Measurements from ENCODE around the gene METTL17.
"Not testable (repeated sequence)": the region's sequence is repeated elsewhere in the genome, so short reads cannot be mapped to it uniquely, and the experiment has no call there.

The METTL17 gene

DNA sequence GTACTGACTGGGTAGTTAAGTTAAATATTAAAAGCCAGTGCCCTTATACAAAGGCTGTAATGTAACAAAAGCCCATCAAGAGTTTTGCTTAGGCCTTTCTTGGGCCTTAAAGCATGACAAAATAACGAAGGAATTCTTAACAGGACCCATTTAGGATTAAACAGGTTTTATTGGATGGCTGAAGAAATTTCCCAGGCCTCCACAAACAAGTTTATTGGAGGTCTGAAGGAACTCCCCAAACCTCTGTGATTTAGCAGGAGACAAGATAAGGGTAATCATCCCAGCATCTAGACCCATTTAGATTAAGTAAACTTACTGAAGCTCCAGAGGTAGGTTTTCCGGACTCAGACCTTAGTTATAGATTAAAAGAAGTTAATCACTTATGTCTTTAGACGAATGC lies 19.9 kb downstream of the METTL17 start:
- peaks cover 29% of the 10 kb centered on the region for H3K27me3 Mint-ChIP-seq (ENCODE audit: low read depth)
- not testable (repeated sequence) for H3K9me3 Mint-ChIP-seq; H3K36me3 Mint-ChIP-seq (ENCODE audit: low read depth); H3K4me1 Mint-ChIP-seq (ENCODE audit: low read depth); H3K4me3 Mint-ChIP-seq; H3K27ac Mint-ChIP-seq

DNA sequence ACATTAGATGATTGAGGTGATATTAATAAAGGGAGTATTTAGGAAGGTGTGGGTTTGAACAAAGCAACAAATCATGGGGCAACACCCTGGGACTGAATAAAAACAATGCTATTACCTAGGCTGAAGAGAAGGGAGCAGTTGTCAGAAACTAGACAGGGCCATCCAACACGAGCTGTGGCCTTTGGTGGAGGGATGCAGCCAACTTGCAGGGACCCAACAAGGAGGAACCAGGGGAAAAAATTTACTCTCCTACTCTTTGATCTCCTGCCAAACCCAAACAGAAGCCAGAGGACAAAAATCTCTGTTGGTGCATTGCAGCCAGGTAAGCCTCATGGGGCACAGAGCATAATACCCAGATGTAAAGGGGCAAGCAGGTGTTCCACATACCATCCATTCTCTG lies 21.4 kb downstream of the METTL17 start:
- Mint-ChIP-seq H3K27ac (no peak overlapping the region), H3K27me3 (ENCODE audit: low read depth) (peaks cover 30% of the 10 kb centered on the region), H3K9me3 (no peaks in the 10 kb centered on the region), H3K4me1 (ENCODE audit: low read depth) (peaks cover 2% of the 10 kb centered on the region), H3K36me3 (ENCODE audit: low read depth) (no peaks in the 10 kb centered on the region), H3K4me3 (no peak overlapping the region)

DNA sequence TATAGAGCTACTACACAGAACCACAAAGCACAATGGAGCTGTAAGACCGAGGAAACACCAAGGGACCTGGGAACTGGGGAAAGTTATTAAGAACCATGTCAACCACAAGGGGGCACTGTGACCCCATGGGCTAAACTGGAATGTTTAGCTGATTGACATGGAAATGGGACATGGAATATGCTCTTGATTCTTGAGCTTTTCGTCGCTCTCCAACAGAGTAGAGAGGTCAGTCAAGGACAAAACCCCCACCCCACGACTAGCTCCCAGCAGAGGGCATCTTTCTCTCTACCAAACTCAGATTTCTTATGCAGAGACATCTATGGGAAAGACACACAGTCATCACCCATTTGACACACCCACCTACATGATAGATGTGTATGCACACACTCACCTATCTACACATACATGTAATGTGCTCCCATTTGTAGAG lies 25.0 kb downstream of the METTL17 start:
- Mint-ChIP-seq H3K4me1 (ENCODE audit: low read depth) (peaks cover 2% of the 10 kb centered on the region), H3K4me3 (no peak overlapping the region), H3K36me3 (ENCODE audit: low read depth) (no peaks in the 10 kb centered on the region), H3K27ac (no peak overlapping the region), H3K27me3 (ENCODE audit: low read depth) (peaks cover 30% of the 10 kb centered on the region), H3K9me3 (no peaks in the 10 kb centered on the region)

DNA sequence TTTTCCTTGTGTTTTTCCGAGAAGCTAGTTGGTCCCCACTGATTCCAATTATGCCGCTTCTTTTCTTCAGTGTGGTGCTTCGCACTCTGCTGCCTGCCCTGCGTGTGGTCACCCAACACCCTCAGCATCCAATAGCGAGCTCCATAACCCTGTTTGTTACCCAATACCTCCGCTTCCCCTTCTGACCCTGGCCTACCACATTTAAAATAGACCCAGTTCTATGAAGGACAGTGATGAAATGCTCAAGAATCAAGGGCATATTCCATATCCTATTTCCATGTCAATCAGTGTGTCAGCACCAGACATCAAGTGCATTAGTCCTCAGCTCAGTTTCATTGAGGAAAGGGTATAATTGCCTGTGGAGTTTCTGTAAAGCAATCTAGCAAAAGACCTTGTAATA lies 25.5 kb downstream of the METTL17 start:
- Mint-ChIP-seq H3K4me3 (no peak overlapping the region), H3K9me3 (no peaks in the 10 kb centered on the region), H3K27ac (no peak overlapping the region), H3K36me3 (ENCODE audit: low read depth) (no peaks in the 10 kb centered on the region), H3K4me1 (ENCODE audit: low read depth) (peaks cover 2% of the 10 kb centered on the region), H3K27me3 (ENCODE audit: low read depth) (peaks cover 30% of the 10 kb centered on the region)

DNA sequence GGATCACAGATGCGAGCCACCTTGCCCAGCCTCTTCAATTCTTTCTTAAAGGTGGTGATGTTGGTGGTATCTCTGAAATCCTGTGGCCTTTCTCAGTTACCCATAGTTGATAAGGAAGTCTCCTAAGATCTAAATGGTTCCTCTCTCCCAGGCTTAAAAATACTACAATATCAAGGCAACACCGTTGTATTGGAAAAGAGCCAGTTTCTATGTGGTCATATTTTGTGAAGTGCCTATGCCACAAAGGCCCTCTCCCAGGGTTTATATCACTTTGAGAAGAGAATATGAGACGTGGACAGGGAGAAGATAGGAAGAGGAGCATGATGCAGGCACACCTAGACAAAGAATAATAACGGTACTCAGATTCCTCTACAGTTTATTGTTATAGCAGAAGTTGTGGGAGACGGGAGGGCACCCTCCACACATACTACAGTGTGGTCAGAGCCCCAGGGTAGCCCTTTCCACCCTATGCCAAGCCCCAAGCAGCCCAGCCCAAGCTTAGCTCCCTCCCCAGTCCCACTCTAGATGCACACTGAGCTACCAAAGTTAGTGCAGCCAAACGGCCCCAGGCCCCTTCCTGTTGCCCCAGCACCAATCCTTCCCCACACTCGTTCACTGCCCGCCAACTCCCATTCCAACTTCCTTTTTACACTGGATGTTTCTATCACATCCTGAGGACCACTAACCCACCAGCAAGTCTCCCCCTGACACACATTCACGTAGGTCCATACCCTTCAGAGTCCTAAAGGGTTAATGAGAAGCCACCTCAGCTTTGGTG lies 26.8 kb downstream of the METTL17 start:
- H3K27ac Mint-ChIP-seq: no peak overlapping the region

DNA sequence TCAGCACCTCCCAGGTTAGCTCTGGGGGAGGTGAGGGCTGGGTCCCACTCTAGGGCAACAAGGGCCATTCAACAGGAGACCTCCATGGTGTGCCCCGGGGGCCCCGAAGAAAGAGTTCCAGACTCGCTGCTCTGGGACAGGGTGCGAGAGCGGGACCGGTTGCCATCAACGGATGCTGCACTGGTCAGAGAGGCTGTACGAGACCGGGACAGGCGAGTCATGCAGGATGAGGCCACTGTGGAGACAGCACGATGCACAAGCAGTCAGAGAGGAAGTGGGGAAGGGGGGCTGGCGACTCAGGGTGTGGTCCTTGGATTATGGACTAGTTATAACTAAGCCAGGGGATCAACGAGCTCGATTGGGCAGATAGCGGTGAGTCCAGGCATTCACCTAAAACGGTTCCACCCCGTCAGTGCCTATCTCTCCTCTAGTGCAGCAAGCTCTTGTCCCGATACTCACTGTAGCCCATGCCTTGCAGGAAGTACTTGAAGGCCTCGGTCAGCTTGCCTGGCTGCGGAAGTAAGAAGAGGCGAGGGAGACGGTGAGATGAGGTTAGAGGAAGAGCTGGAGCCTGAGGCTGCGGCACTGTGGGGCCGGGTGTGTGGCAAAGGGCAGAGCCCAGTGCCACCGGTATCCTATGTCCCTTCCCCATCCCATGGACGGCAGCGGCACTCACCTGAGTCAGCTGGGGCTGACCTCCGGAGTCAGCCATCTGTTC lies 27.9 kb downstream of the METTL17 start:
- Mint-ChIP-seq H3K9me3 (no peaks in the 10 kb centered on the region), H3K4me3 (no peak overlapping the region), H3K27me3 (ENCODE audit: low read depth) (peaks cover 28% of the 10 kb centered on the region), H3K27ac (no peak overlapping the region), H3K4me1 (ENCODE audit: low read depth) (peaks cover 2% of the 10 kb centered on the region), H3K36me3 (ENCODE audit: low read depth) (no peaks in the 10 kb centered on the region)

More for the DNA sequence above, 26.8 kb downstream of the METTL17 start:
- Mint-ChIP-seq H3K9me3 (no peaks in the 10 kb centered on the region), H3K4me3 (no peak overlapping the region), H3K27me3 (ENCODE audit: low read depth) (peaks cover 27% of the 10 kb centered on the region), H3K4me1 (ENCODE audit: low read depth) (peaks cover 2% of the 10 kb centered on the region), H3K36me3 (ENCODE audit: low read depth) (no peaks in the 10 kb centered on the region)

DNA sequence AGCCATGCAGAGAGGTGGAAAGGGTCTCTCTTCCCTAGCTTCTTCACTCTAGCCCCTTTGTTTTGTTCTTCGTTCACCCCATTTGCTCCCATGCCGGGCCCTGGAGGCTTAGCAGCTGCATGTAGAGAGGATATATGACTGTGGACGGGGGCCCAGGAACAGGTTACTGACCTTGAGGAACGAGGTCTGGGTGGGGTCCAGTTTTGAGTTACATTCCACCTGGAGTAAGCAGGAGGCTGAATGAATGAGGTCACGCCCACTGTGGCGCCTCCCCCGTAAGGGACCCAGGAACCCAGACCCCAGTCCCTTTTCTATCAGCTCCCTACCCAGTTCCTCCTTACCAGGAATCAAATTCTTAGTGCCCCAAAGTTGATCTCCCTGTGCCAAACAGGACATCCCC lies 28.5 kb downstream of the METTL17 start:
- Mint-ChIP-seq H3K27ac (no peak overlapping the region), H3K27me3 (ENCODE audit: low read depth) (peaks cover 28% of the 10 kb centered on the region), H3K4me3 (no peak overlapping the region), H3K4me1 (ENCODE audit: low read depth) (peaks cover 2% of the 10 kb centered on the region), H3K36me3 (ENCODE audit: low read depth) (no peaks in the 10 kb centered on the region), H3K9me3 (no peaks in the 10 kb centered on the region)

DNA sequence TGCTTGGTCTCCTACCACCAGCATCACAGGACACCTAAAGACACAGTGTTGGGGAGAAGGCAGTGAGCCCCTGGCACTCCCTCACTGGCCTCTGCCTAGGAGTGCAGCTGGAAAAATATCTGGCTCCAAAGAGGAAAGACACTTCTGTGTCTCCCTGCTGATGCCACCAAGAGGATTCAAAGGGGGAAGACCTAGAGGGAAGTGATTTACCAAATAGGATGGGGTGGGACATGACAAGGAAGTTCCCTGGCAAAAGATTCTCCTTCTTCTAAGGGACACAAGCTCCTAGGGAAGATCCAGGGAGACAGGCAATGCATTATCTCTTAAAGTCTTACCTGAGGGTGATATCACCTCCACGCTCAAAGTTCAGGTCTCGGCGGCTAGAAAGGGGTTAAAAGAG lies 29.0 kb downstream of the METTL17 start:
- no peaks in the 10 kb centered on the region for H3K9me3 Mint-ChIP-seq
- peaks cover 33% of the 10 kb centered on the region for H3K27me3 Mint-ChIP-seq (ENCODE audit: low read depth)
- H3K27ac Mint-ChIP-seq: no peak overlapping the region
- H3K4me1 Mint-ChIP-seq (ENCODE audit: low read depth): peaks cover 2% of the 10 kb centered on the region
- no peaks in the 10 kb centered on the region for H3K36me3 Mint-ChIP-seq (ENCODE audit: low read depth)
- H3K4me3 Mint-ChIP-seq: no peak overlapping the region

DNA sequence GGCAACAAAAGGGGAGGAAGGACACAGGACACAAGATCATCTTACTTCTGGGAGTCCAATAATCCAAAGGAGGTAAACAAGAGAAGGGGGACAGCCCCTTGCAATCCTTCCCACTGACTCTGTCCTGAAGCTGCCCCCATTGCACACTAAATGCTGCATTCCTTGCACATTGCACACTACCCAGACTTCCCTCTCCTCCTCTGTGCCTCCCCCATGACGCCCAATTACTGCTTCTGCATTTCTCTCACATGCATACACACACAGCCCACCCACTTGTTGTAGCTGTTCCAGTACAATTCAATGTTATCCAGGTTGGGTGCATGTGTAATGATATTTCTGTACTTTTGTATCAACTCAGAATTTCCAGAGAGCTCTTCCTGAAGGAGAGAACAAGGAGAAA lies 29.6 kb downstream of the METTL17 start:
- no peaks in the 10 kb centered on the region for H3K36me3 Mint-ChIP-seq (ENCODE audit: low read depth)
- no peaks in the 10 kb centered on the region for H3K9me3 Mint-ChIP-seq
- H3K27ac Mint-ChIP-seq: no peak overlapping the region
- peaks cover 7% of the 10 kb centered on the region for H3K4me1 Mint-ChIP-seq (ENCODE audit: low read depth)
- no peak overlapping the region for H3K4me3 Mint-ChIP-seq
- peaks cover 35% of the 10 kb centered on the region for H3K27me3 Mint-ChIP-seq (ENCODE audit: low read depth)

DNA sequence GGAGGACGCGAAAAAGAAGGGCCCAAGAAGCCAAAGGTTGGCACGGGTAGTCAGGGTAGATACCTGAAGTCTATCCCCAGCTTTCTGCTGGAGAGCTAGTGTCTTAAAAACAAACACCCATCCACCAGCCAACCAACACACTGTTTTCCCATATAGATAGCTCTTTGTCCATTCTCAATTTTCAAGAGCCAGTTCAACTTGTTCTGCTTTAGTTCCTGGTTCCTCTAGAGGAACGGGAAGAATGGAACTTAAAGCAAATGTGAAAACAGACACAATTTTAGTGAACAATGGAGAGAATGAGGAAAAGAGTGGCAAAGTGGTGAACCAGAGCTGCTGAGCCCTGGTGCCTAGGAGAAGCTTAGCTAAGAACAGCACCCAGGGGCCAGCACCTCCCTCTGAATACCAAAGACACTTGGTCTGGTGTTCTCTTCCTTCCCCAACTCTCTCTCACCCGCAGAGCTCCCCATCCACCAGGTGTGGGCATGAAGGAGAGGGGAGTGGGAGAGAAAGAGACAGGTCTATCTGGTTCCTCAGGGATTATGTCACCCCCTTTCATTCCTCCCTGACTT lies 31.3 kb downstream of the METTL17 start:
- Mint-ChIP-seq H3K27ac (no peak overlapping the region), H3K36me3 (ENCODE audit: low read depth) (no peaks in the 10 kb centered on the region), H3K4me1 (ENCODE audit: low read depth) (peaks cover 7% of the 10 kb centered on the region), H3K27me3 (ENCODE audit: low read depth) (peaks cover 32% of the 10 kb centered on the region), H3K4me3 (no peak overlapping the region), H3K9me3 (no peaks in the 10 kb centered on the region)

DNA sequence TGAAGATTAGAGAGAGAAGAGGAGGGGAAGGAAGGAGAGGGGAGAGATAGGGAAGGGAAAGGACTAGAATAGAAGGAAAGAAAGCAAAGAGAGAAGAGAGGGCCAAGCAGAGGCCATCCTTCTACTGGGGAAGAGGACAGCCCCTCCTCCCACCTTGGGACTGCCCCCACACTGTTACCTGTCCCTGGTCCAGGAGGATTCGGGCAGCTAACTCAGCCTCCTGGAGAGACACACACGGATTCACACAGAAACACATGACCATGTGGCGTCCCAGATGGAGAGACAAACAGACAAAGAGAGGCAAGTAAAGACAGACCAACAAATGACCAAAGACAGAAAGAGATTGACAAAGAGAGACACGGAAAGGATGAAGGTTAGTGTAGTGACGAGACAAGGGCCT lies 32.9 kb downstream of the METTL17 start:
- no peaks in the 10 kb centered on the region for H3K36me3 Mint-ChIP-seq (ENCODE audit: low read depth)
- H3K27ac Mint-ChIP-seq: no peak overlapping the region
- peaks cover 44% of the 10 kb centered on the region for H3K27me3 Mint-ChIP-seq (ENCODE audit: low read depth)
- H3K4me1 Mint-ChIP-seq (ENCODE audit: low read depth): peaks cover 7% of the 10 kb centered on the region
- H3K4me3 Mint-ChIP-seq: peak overlapping the region; percentile 1
- H3K9me3 Mint-ChIP-seq: no peaks in the 10 kb centered on the region

DNA sequence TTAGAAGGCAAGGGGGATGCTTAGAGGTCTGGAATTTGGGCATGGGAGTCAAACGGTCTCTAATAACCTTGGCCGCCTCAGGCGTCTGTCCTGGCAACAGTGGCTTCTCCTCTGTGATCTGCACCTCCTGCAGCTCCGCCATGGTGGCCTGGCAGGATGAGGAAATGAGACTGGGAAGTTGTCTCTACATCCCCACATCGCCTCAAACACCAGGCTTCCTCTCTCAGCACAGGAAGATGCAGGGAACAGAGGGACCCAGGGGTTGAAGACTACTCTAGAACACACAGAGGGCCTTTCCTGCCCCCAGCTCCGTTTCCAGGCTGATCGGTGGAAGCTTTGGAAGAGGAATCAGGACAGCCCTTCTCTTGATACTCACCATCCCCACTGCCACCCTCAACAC lies 33.4 kb downstream of the METTL17 start:
- Mint-ChIP-seq H3K9me3 (no peaks in the 10 kb centered on the region), H3K4me3 (no peak overlapping the region), H3K4me1 (ENCODE audit: low read depth) (peaks cover 7% of the 10 kb centered on the region), H3K27ac (no peak overlapping the region), H3K27me3 (ENCODE audit: low read depth) (peaks cover 44% of the 10 kb centered on the region), H3K36me3 (ENCODE audit: low read depth) (no peaks in the 10 kb centered on the region)

DNA sequence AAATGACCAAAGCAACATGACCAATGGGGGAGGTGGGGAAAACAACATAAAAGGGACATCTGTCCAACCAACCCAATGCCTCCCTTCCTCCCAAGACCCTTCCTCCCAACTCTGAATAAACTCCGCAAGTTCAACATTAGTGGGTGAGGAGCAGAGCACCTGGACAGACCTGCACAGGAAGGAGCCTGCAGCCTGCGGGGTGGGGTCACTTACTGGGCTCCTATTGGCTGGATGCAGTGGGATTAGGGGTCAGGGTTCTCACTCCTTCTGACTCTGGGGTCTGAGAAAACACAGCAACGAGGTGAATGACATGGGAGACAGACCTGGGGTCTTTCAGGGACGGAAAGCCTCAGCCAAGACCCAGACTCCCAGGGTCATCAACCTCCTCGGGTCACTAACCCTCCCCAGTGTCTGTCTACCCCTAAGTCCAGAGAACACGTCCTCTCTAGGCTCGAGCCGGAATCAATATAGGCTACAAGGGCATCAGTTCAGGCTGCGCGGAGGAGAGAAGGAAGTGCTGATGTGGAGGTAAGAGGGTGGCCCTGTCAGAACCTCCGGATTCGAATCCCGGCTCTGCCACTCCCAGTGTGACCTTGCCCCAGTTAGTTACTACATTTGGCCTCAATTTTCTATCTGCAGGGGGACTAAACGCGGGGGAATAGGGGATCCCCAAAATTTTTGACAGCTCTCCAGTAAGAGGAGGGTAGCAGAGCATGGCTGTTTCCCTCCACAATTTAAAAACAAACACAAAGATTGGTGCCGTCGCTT lies 34.2 kb downstream of the METTL17 start:
- no peaks in the 10 kb centered on the region for H3K9me3 Mint-ChIP-seq
- H3K4me3 Mint-ChIP-seq: peak overlapping the region; percentile 75
- peaks cover 44% of the 10 kb centered on the region for H3K27me3 Mint-ChIP-seq (ENCODE audit: low read depth)
- peaks cover 7% of the 10 kb centered on the region for H3K4me1 Mint-ChIP-seq (ENCODE audit: low read depth)
- no peak overlapping the region for H3K27ac Mint-ChIP-seq
- H3K36me3 Mint-ChIP-seq (ENCODE audit: low read depth): no peaks in the 10 kb centered on the region

DNA sequence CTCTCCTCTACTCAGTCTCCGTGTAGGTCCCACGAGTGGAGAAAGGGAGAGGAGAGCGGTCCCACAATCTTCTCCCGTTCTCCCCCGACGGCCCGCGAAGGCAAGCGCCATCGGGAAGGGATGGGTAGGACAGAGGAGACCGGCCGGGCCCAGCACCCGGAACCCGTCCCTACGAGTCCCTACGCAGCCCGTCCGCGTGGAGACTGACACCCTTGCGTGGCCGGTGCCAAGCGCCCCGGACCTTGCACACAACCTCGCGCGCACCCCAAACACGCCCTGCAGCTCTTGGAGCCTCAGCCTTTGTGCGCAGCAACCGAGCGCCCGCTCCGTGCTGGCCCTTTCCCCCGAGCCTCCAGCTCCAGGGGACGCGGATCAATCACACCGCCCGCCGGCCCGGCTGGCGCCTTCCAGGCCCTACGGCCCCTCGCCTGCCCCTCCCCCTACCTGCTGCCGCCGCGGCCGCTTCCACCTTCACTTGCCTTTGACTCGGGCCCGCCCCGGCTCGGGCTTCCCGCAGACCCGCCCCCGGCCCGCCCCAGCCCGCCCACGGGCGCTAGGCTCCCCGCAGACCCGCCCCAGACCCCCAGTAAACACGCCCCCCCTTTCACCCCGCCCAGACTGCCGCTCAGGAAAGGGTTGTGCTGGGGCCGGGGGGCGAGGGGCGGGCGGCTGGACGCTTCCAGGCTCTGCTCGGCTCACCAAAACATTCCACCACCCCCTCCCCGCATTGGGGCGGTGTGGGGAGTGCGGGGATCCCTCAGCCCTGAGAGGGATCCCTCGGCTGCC lies 35.0 kb downstream of the METTL17 start, which contains the start of gene NDRG2:
TSS of gene NDRG2 (minus strand) at position 477 of the 786 bp plus-strand sequence. CDS start 1,746 bp downstream, outside the sequence.
- H3K27ac Mint-ChIP-seq: no peak within 1 kb of the TSS
- no peaks in the 10 kb centered on the region for H3K9me3 Mint-ChIP-seq
- peaks cover 7% of the 10 kb centered on the region for H3K4me1 Mint-ChIP-seq (ENCODE audit: low read depth)
- no peaks in the 10 kb centered on the region for H3K36me3 Mint-ChIP-seq (ENCODE audit: low read depth)
- H3K4me3 Mint-ChIP-seq: peak within 1 kb of the TSS; percentile 79
- H3K27me3 Mint-ChIP-seq (ENCODE audit: low read depth): peaks cover 44% of the 10 kb centered on the region
